ENCODE measurements around the gene FTL.
A peak's percentile ranks its signal among the peaks of the same experiment; 100 is the strongest.
"Not testable (repeated sequence)": the region's sequence is repeated elsewhere in the genome, so short reads cannot be mapped to it uniquely, and the experiment has no call there.

Gene FTL

GRCh38 chr19:48965040-48965805, at the start of gene FTL:
Gene FTL (plus strand): TSS chr19:48965309. CDS start chr19:48965508, 199 bp downstream.
- peak; percentile 96 for FAIRE-seq

- no peak for FAIRE-seq
These were observed 49.4 kb upstream of the FTL start for GRCh38 chr19:48915757-48916156.

- no peak for FAIRE-seq
These were observed 47.0 kb upstream of the FTL start for GRCh38 chr19:48918071-48918470.

- FAIRE-seq, result peak; percentile 71
These were observed 46.3 kb upstream of the FTL start for GRCh38 chr19:48918801-48919247.

GRCh38 chr19:48919271-48919670, 45.8 kb upstream of the FTL start:
- not testable (repeated sequence) for FAIRE-seq

- no peak for FAIRE-seq
These were observed 44.2 kb upstream of the FTL start for GRCh38 chr19:48920949-48921348.

GRCh38 chr19:48921721-48922500, 43.2 kb upstream of the FTL start:
- no peak for FAIRE-seq

GRCh38 chr19:48922548-48923490, 42.3 kb upstream of the FTL start:
- FAIRE-seq, result no peak

- FAIRE-seq, result no peak
These were observed 39.8 kb upstream of the FTL start for GRCh38 chr19:48925240-48925843.

- FAIRE-seq, result not testable (repeated sequence)
These were observed 39.2 kb upstream of the FTL start for GRCh38 chr19:48925890-48926289.

- FAIRE-seq, result no peak
These were observed 38.2 kb upstream of the FTL start for GRCh38 chr19:48926909-48927308.

GRCh38 chr19:48927692-48928091, 37.4 kb upstream of the FTL start:
- FAIRE-seq, result not testable (repeated sequence)

GRCh38 chr19:48928164-48929025, 36.7 kb upstream of the FTL start:
- FAIRE-seq, result no peak

- FAIRE-seq, result peak; percentile 95
These were observed 31.7 kb upstream of the FTL start, which contains the start of gene DHDH for GRCh38 chr19:48933382-48933932. Gene DHDH (plus strand): TSS chr19:48933699. CDS start chr19:48933722, 23 bp downstream.

- no peak for FAIRE-seq
These were observed 30.3 kb upstream of the FTL start for GRCh38 chr19:48934837-48935236.

GRCh38 chr19:48935864-48936263, 29.2 kb upstream of the FTL start:
- FAIRE-seq, result no peak

GRCh38 chr19:48938256-48938655, 26.9 kb upstream of the FTL start:
- no peak for FAIRE-seq

GRCh38 chr19:48940902-48941301, 24.2 kb upstream of the FTL start:
- no peak for FAIRE-seq

GRCh38 chr19:48943081-48943480, 22.0 kb upstream of the FTL start:
- FAIRE-seq, result no peak

- FAIRE-seq, result no peak
These were observed 19.7 kb upstream of the FTL start for GRCh38 chr19:48945415-48945814.

GRCh38 chr19:48945817-48946216, 19.3 kb upstream of the FTL start:
- FAIRE-seq, result no peak

All from G401.6 (cell line).